Measurements from ENCODE around the gene ZNF205.

- TF ChIP-seq MAX (IDR thresholded peaks at IDR 0.05; ENCODE audit: low read depth) (no peak), MXI1 (IDR thresholded peaks at IDR 0.05; ENCODE audit: low read depth, low read length) (no peak), TCF12 (IDR thresholded peaks at IDR 0.05) (no peak), USF2 (IDR thresholded peaks at IDR 0.05; ENCODE audit: borderline replicate concordance, low read depth, low read length) (no peak)
These were observed 37.4 kb upstream of the ZNF205 start for GRCh38 chr16:3074860-3075522.

Measured in SK-N-SH (cell line).